ENCODE results near the gene PPT2.

The PPT2 gene

GRCh38 chr6:32126880-32127279 lies 27.1 kb upstream of the PPT2 start:
- TF ChIP-seq CTCF (conservative IDR thresholded peaks at IDR 0.05; ENCODE audit: control insufficient read depth, insufficient read depth, low read depth, low read length), result no peak
- H3K4me3 ChIP-seq (ENCODE audit: control insufficient read depth, low read depth, low read length), result peak overlapping the region; percentile 100
- DNase-seq (ENCODE audit: low read depth), result no peak

DNA sequence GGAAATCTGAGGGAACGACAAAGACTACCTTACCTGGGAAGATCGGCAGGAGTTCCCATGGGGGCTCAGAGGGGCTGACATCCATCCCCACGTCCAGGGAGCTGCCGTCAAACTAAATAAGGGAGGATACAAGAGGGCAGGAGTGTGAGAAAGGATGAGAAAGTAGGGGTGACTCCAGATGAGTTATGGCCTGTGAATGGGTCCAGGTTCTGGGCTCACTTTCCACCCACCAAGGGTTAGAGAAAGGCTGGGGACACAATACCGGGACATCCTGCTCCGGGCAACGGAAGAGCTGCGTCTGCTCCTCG lies 26.6 kb upstream of the PPT2 start:
- H3K4me3 ChIP-seq (ENCODE audit: control insufficient read depth, low read depth, low read length), result peak overlapping the region; percentile 100
- no peak for TF ChIP-seq CTCF (conservative IDR thresholded peaks at IDR 0.05; ENCODE audit: control insufficient read depth, insufficient read depth, low read depth, low read length)
- no peak for DNase-seq (ENCODE audit: low read depth)

DNA sequence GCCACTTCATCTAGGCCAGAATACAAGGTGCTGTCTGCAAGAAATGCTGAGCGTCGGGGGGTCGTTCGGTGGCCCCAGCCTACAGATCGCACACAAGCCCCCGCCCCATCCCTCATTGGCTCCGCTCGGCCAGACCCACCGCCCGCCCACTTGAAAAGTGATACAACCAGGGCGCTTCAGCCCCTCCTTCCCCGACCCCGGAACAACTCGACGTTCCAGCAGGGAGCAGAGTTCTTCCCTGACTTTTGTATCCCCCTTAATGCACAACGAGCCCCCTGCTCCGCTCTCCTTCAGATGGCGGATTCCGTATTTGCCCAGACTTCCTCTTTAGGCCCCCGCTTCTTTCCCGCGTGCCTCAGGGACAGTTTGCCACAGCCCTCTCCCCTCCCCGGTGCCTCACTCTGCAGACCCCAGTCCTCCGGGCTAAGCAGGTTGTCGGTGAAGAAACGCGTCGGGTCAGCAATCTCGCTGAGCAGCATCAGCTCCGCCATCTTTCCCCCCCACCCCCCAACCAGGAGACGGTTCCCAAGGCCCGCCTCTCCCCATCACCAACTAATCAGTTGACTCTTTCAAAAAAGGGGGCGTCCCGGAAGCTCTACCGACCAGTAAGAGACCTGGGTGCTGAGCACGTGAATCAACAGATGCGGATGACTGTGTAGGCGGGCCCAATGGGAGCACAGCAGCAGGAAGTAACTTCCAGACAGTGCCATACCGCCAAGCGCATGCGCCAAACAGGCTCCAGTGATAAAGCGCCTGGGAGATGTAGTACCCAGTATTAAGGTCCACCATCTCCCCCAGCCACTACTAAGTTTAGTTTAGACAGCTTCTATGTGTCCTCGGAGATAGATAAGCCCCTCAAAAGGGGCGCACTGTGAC lies 26.0 kb upstream of the PPT2 start, which contains the start of gene ATF6B:
ATF6B (minus strand) TSS at position 530 of the 876 bp plus-strand sequence; CDS start at position 491, 39 bp downstream.
- no peak for TF ChIP-seq CTCF (conservative IDR thresholded peaks at IDR 0.05; ENCODE audit: control insufficient read depth, insufficient read depth, low read depth, low read length)
- DNase-seq (ENCODE audit: low read depth), result peak; percentile 99
- H3K4me3 ChIP-seq (ENCODE audit: control insufficient read depth, low read depth, low read length), result peak within 1 kb of the TSS; percentile 100

GRCh38 chr6:32128751-32129296 lies 25.1 kb upstream of the PPT2 start:
- DNase-seq (ENCODE audit: low read depth), result no peak
- TF ChIP-seq CTCF (conservative IDR thresholded peaks at IDR 0.05; ENCODE audit: control insufficient read depth, insufficient read depth, low read depth, low read length), result no peak
- peak overlapping the region; percentile 78 for H3K4me3 ChIP-seq (ENCODE audit: control insufficient read depth, low read depth, low read length)

DNA sequence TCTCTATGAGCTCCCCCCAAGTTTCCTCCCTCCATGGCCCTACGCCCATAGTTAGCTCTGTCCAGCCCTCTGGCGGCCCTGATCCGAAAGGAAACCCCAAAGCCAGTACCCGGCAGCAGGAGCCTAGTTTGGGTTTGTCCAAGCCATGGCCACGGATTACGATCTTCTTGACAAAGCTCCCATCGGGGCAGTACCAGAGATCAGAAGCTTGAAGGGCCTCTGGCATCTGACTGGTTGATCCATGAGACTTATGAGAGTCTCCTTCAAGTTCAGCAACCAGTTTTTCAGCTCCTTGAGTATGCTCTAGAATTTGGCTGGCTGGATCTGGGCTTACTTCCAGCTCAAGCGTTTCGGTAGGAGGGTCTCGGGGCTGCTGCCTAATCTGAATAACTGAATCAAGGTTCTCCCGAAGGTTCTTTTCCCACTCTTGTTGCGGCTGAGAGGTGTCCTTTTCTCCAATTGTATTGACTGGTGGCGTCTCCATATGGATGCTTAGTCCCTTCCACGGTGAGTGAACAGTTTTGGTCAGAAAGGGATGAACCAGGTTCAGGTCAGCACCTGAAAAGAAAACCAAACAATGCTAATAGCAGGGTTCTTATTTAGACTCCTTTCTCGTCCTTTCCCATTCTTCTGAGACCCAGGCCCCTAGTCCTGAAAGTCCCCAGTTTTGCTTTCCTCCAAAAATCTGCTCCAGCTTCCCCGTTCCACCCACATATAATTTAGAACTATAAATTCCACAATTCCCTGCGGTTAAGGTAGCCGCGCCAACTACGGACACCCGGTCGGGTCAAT lies 24.4 kb upstream of the PPT2 start:
- TF ChIP-seq CTCF (conservative IDR thresholded peaks at IDR 0.05; ENCODE audit: control insufficient read depth, insufficient read depth, low read depth, low read length), result no peak
- no peak for DNase-seq (ENCODE audit: low read depth)

GRCh38 chr6:32131439-32131948 lies 22.4 kb upstream of the PPT2 start:
- no peak overlapping the region for H3K4me3 ChIP-seq (ENCODE audit: control insufficient read depth, low read depth, low read length)
- DNase-seq (ENCODE audit: low read depth), result no peak
- TF ChIP-seq CTCF (conservative IDR thresholded peaks at IDR 0.05; ENCODE audit: control insufficient read depth, insufficient read depth, low read depth, low read length), result no peak

More for the DNA sequence above, 24.4 kb upstream of the PPT2 start:
- peak overlapping the region; percentile 78 for H3K4me3 ChIP-seq (ENCODE audit: control insufficient read depth, low read depth, low read length)
